Neural cell (in vitro differentiated cells): ENCODE measurements around the gene TTC34.

Experiments
- EP300 ChIP-seq: fragments of 450-650 bp; conservative IDR thresholded peaks from 2 replicates; pipeline ENCODE4 v1.6.1; 2014; ENCODE audit warnings: antibody characterized with exemption, mild to moderate bottlenecking, moderate library complexity; ENCODE audit not compliant: poor library complexity, severe bottlenecking
- EZH2 ChIP-seq: fragments of 200-600, 300-800 bp; shearing (Covaris generic), sonication (generic); IDR thresholded peaks from 2 replicates; pipeline ENCODE4 v1.6.1; 2014; ENCODE audit warnings: antibody characterized with exemption, low read length, borderline replicate concordance, mild to moderate bottlenecking; ENCODE audit not compliant: insufficient read depth, poor library complexity, severe bottlenecking
- POLR2AphosphoS5 ChIP-seq: IDR thresholded peaks from 2 replicates; pipeline ENCODE4 v1.6.1; 2012
- RAD21 ChIP-seq: fragments of 450-650 bp; conservative IDR thresholded peaks from 2 replicates; pipeline ENCODE4 v1.6.1; 2014; ENCODE audit warnings: antibody characterized with exemption, mild to moderate bottlenecking, moderate library complexity
- SMC3 ChIP-seq: fragments of 450-650 bp; conservative IDR thresholded peaks from 2 replicates; pipeline ENCODE4 v1.6.1; 2014; ENCODE audit warnings: antibody characterized with exemption, mild to moderate bottlenecking, moderate library complexity; ENCODE audit not compliant: poor library complexity
- TAF1 ChIP-seq: IDR thresholded peaks from 2 replicates; pipeline ENCODE4 v1.6.1; 2012; ENCODE audit warnings: low read depth
- TF ChIP-seq, protein P1 (sequence below): fragments of 450-650 bp; IDR thresholded peaks from 2 replicates; pipeline ENCODE4 v1.5.1; 2014; ENCODE audit warnings: antibody characterized with exemption, mild to moderate bottlenecking, moderate library complexity; ENCODE audit not compliant: poor library complexity, severe bottlenecking
- TF ChIP-seq, protein P2 (sequence below): IDR thresholded peaks from 2 replicates; pipeline ENCODE4 v1.6.1; 2012; ENCODE audit warnings: borderline replicate concordance

DNA sequence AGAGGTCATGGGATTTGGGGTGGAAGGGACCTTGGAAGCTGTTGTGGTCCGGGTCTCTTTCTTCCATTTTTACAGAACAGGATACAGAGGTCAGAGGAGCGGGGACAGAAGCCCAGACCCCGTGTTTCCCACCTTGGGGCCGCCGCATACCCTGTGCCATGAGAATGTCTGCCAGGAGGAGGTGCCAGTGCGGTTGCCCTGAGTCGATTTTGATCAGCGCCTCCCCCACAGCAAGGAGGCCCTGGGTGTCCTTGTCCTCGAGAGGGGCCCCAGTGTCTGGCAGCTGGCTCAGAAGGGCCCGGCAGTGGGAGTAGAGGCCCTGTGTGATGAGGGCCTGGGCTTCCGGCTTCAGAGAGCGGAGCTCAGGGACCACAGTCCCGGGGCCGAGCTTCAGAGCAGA lies 156.3 kb downstream of the TTC34 start:
- TF ChIP-seq, protein P1, sequence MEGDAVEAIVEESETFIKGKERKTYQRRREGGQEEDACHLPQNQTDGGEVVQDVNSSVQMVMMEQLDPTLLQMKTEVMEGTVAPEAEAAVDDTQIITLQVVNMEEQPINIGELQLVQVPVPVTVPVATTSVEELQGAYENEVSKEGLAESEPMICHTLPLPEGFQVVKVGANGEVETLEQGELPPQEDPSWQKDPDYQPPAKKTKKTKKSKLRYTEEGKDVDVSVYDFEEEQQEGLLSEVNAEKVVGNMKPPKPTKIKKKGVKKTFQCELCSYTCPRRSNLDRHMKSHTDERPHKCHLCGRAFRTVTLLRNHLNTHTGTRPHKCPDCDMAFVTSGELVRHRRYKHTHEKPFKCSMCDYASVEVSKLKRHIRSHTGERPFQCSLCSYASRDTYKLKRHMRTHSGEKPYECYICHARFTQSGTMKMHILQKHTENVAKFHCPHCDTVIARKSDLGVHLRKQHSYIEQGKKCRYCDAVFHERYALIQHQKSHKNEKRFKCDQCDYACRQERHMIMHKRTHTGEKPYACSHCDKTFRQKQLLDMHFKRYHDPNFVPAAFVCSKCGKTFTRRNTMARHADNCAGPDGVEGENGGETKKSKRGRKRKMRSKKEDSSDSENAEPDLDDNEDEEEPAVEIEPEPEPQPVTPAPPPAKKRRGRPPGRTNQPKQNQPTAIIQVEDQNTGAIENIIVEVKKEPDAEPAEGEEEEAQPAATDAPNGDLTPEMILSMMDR, result no peak
- TF ChIP-seq POLR2AphosphoS5 (no peak), EZH2 (no peak), SMC3 (no peak), RAD21 (no peak), EP300 (no peak), TAF1 (no peak)
- TF ChIP-seq, protein P2, sequence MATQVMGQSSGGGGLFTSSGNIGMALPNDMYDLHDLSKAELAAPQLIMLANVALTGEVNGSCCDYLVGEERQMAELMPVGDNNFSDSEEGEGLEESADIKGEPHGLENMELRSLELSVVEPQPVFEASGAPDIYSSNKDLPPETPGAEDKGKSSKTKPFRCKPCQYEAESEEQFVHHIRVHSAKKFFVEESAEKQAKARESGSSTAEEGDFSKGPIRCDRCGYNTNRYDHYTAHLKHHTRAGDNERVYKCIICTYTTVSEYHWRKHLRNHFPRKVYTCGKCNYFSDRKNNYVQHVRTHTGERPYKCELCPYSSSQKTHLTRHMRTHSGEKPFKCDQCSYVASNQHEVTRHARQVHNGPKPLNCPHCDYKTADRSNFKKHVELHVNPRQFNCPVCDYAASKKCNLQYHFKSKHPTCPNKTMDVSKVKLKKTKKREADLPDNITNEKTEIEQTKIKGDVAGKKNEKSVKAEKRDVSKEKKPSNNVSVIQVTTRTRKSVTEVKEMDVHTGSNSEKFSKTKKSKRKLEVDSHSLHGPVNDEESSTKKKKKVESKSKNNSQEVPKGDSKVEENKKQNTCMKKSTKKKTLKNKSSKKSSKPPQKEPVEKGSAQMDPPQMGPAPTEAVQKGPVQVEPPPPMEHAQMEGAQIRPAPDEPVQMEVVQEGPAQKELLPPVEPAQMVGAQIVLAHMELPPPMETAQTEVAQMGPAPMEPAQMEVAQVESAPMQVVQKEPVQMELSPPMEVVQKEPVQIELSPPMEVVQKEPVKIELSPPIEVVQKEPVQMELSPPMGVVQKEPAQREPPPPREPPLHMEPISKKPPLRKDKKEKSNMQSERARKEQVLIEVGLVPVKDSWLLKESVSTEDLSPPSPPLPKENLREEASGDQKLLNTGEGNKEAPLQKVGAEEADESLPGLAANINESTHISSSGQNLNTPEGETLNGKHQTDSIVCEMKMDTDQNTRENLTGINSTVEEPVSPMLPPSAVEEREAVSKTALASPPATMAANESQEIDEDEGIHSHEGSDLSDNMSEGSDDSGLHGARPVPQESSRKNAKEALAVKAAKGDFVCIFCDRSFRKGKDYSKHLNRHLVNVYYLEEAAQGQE, result no peak
